Peyer's patch (tissue), 4 donors: Measurements from ENCODE around the gene LRRC45. TPM values are rescaled to one million over a fixed set of nuclear protein-coding genes. Genes with fewer than 3 reads are reported as not detected.
A peak's percentile ranks its signal among the peaks of the same experiment; 100 is the strongest.

Experiments
- DNase-seq, 3 donors: peaks; one replicate each; pipeline ENCODE4 v3.0.0-alpha.2; 2017 to 2019
- H3K27ac ChIP-seq, 4 donors: fragments of 200-600 bp; sonication (generic); one replicate each; pipeline ENCODE4 v1.5.1; 2016 to 2019
- H3K27me3 ChIP-seq, 2 donors: fragments of 200-600 bp; sonication (generic); one replicate each; pipeline ENCODE4 v1.5.1; 2019
- H3K36me3 ChIP-seq, 3 donors: fragments of 200-600 bp; sonication (generic); one replicate each; pipeline ENCODE4 v1.5.1; 2016 to 2019
- H3K4me1 ChIP-seq, 4 donors: fragments of 200-600 bp; sonication (generic); one replicate each; pipeline ENCODE4 v1.5.1; 2016 to 2019
- H3K4me3 ChIP-seq, 4 donors: fragments of 200-600 bp; sonication (generic); 1 replicate in 3 of 4; 2 replicates in 1 of 4; pipeline ENCODE4 v1.5.1; 2016 to 2019; ENCODE audit warnings: mild to moderate bottlenecking in 1 of 4
- H3K9me3 ChIP-seq, 4 donors: fragments of 200-600 bp; sonication (generic); one replicate each; pipeline ENCODE4 v1.5.1; 2016 to 2019; ENCODE audit warnings: mild to moderate bottlenecking in 1 of 4
- POLR2A ChIP-seq, 2 donors: fragments of 450-650 bp; IDR thresholded peaks; one replicate each; pipeline ENCODE4 v1.5.1; 2017; ENCODE audit warnings: antibody characterized with exemption in 2 of 2, mild to moderate bottlenecking in 2 of 2, moderate library complexity in 2 of 2
- total RNA-seq, 4 donors: library from RNA; depleted of rRNA; stranded (reverse); fragments of >200 nt; gene quantifications; one replicate each; pipeline ENCODE4 v1.1.0, GENCODE V29; 2016
- TF ChIP-seq, protein P1 (sequence below), 6 experiments: fragments of 450-650 bp in 4 of 6; fragments of 200-600 bp in 2 of 6; sonication (generic) in 1 of 6; IDR thresholded peaks; one replicate each; pipeline ENCODE4 v1.5.1; 2017 to 2019; ENCODE audit warnings: antibody characterized with exemption in 6 of 6, mild to moderate bottlenecking in 3 of 6, moderate library complexity in 1 of 6

The LRRC45 gene
- total RNA-seq, result 10 to 100 TPM; 15.5 to 74.3 (median 23.1) TPM

DNA sequence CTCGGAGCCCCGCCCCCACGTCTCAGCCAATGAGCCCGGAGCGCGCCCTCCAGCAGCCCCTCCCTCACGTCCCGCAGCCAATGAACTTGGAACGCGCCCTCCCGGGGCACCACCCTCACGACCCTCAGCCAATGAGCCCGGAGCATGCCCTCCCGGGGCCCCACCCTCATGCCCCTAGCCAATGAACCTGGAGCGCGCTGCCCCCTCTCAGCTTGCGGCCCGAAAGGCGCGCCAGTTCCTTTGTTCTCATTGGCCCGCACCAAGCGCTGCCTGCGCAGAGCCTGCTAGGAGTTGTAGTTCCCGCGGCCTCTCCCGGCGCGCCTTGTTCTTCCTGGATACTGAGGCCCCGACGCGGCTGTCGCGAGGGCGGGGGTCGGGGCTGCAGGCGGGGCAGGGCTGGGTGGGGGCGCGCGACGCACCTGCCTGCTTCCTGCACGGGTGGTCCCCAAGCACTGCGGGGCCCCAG, at the start of gene LRRC45:
Gene LRRC45, plus strand, starts transcription at position 325 of the 466 bp plus-strand sequence. CDS start 339 bp downstream, outside the sequence.
- Histone ChIP-seq H3K4me3 (peak within 1 kb of the TSS; percentile 61 to 92 (median 87)), H3K36me3 (peaks cover 0 to 11% (median 0%) of the 10 kb centered on the region in 3 donors), H3K27me3 (no peaks in the 10 kb centered on the region), H3K4me1 (peaks cover 3 to 35% (median 19%) of the 10 kb centered on the region in 4 donors), H3K27ac (peak within 1 kb of the TSS; percentile 73 to 80 (median 77)), H3K9me3 (no peaks in the 10 kb centered on the region)
- TF ChIP-seq POLR2A (IDR thresholded peaks at IDR 0.05), result no peak
- TF ChIP-seq, protein P1, sequence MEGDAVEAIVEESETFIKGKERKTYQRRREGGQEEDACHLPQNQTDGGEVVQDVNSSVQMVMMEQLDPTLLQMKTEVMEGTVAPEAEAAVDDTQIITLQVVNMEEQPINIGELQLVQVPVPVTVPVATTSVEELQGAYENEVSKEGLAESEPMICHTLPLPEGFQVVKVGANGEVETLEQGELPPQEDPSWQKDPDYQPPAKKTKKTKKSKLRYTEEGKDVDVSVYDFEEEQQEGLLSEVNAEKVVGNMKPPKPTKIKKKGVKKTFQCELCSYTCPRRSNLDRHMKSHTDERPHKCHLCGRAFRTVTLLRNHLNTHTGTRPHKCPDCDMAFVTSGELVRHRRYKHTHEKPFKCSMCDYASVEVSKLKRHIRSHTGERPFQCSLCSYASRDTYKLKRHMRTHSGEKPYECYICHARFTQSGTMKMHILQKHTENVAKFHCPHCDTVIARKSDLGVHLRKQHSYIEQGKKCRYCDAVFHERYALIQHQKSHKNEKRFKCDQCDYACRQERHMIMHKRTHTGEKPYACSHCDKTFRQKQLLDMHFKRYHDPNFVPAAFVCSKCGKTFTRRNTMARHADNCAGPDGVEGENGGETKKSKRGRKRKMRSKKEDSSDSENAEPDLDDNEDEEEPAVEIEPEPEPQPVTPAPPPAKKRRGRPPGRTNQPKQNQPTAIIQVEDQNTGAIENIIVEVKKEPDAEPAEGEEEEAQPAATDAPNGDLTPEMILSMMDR (IDR thresholded peaks at IDR 0.05), result no peak
- DNase-seq, result peak; percentile 100

DNA sequence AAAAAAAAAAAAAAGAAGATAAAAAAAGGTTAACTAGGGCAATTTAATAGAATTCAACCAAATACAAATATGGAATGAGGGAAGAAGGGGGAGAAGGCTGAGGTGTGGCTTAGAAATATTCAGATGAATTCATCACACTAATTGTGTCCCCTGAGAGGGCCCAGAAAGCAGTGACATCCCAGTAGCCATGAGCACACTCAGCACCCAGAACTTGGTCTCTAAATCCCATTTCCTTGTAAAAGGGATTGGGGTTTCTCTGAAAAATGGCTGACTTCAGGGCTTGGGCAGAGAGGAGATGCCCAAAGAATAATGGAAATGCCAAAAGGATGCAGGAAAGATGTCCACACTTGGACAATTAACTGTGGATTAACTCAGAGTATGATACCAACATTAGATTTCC, 49.7 kb upstream of the LRRC45 start:
- Histone ChIP-seq H3K27ac (no peak overlapping the region), H3K9me3 (no peaks in the 10 kb centered on the region), H3K4me3 (no peak overlapping the region), H3K27me3 (no peaks in the 10 kb centered on the region), H3K36me3 (no peaks in the 10 kb centered on the region), H3K4me1 (peaks cover 1 to 10% (median 8%) of the 10 kb centered on the region in 4 donors)
- DNase-seq, result no peak
- TF ChIP-seq, protein P1 (IDR thresholded peaks at IDR 0.05), result no peak
- TF ChIP-seq POLR2A (IDR thresholded peaks at IDR 0.05), result no peak

DNA sequence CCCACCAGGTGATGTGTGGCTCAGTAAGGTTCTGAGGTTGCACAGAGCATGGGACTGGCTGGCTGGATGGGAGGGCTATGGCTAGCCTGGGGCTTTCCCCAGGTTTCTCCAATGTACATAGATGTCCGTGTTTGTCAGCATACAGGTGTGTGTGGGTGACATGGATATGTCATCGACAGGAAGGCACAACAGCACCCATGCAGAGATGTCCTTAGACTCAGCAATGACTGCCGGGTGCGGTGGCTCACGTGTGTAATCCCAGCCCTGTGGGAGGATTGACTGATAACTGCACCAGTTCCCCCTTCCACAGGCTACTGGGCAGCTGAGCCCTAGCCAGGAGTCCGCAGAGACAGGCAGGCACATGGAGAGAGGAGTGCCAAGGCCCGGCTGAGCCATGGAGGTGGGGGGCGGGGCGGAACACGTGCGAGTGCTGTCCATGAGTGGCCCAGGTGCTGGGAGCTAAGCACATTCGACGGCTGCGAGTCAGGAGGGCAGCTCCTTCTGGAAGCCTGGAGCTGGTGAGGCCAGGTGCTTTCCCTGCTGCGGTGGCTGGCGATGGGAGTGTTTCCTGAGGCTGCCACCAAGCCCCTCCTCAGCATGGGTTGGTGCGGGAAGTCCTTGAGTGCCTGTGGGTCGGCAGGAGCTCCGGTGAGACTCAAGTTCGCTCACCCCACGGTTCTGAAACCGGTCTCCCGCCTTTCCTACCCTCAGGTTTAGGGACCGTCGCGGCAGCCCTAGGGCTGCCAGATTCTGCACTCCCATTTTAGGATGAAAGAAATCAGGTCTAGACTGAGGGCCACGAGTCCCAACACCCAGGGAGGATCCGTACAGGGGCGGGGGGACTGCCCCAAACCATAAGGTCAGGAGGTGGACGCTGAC, 46.5 kb upstream of the LRRC45 start:
- DNase-seq, result peak; percentile 28 to 65 (median 58)
- Histone ChIP-seq H3K27me3 (no peaks in the 10 kb centered on the region), H3K27ac (peak overlapping the region; percentile 91 to 99 (median 96)), H3K9me3 (no peaks in the 10 kb centered on the region), H3K4me1 (peaks cover 0 to 18% (median 10%) of the 10 kb centered on the region in 4 donors), H3K36me3 (peaks cover 0 to 5% (median 0%) of the 10 kb centered on the region in 3 donors), H3K4me3 (peak overlapping the region; percentile 88 to 97 (median 96))
- TF ChIP-seq, protein P1 (IDR thresholded peaks at IDR 0.05), result no peak
- TF ChIP-seq POLR2A (IDR thresholded peaks at IDR 0.05), result no peak

DNA sequence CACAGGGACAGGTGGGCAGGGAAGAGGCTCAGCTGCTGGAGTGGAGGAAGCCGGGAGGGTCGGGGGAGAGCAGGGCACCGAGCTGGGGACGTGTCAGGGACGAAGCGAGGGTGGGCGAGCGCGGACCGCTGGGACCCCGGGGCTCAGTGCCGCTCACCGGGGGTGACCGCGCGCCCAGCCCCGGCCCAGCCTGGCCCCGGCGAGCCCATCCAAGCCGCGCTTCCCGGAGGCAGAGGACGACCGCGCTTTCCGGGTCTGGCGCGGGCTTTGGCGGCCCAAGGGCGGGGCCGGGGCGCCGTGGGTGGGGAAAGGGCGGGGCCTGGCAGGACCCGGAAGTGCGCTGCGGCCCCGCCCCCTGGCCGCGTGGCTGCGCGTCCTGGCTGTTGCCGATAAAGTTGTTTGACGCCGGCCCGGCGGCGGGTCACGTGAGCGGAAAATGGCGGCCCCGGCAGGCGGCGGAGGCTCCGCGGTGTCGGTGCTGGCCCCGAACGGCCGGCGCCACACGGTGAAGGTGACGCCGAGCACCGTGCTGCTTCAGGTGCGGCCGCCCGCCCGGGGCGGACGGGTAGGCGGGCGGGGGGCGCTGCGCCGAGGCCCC, 45.8 kb upstream of the LRRC45 start, which contains the start of gene ASPSCR1:
Gene ASPSCR1, plus strand, starts transcription at position 419 of the 598 bp plus-strand sequence. Its CDS starts 18 bp downstream, at position 437.
- Histone ChIP-seq H3K9me3 (no peaks in the 10 kb centered on the region), H3K27ac (peak within 1 kb of the TSS; percentile 91 to 99 (median 96)), H3K4me3 (peak within 1 kb of the TSS; percentile 88 to 97 (median 96)), H3K36me3 (peaks cover 0 to 5% (median 0%) of the 10 kb centered on the region in 3 donors), H3K27me3 (no peaks in the 10 kb centered on the region), H3K4me1 (peaks cover 0 to 18% (median 10%) of the 10 kb centered on the region in 4 donors)
- peak; percentile 87 to 96 (median 96) for DNase-seq
- peak; percentile 84 to 85 for TF ChIP-seq POLR2A (IDR thresholded peaks at IDR 0.05)
- TF ChIP-seq, protein P1 (IDR thresholded peaks at IDR 0.05), result peak in 3 of 6 experiments; percentile 2 to 21 (median 14)

DNA sequence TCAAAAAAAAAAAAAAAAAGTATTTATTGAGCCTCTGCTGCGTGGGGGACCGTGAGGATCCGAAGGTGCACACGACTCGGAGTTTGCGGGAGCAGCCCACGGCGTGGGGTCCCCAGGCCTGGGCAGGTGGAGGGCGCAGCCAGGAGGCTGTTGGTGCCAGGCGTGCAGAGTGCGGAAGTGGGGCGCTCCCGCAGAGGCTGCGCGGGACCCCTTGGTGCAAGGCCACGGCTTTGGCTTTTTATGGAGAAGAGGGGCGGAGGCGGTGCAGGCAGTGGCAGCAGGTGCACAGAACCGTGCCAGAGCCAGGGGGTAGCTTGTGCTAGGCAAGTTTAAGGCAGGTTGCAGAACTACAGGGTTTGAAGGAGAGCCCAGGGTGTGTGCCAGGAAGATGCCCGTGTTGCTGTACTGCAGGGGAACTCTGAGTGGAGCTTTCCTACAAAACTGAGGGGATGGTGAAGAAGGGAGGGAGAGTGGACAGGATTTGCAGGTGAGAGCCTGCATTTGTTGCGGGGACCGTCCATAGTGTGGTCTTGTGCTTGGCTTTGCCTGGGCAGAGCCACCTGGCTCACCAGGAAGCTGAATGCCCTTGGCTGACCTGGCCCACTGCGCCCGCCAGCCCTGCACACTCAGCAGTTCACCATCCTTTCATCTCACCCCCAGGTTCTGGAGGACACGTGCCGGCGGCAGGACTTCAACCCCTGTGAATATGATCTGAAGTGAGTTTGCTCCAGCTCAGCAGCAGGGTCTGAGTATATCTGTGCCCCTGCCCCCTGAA, 44.4 kb upstream of the LRRC45 start:
- H3K4me1 ChIP-seq, result peaks cover 0 to 18% (median 10%) of the 10 kb centered on the region in 4 donors
- peak in 1 of 2 donors; percentile 12 for TF ChIP-seq POLR2A (IDR thresholded peaks at IDR 0.05)
- TF ChIP-seq, protein P1 (IDR thresholded peaks at IDR 0.05), result no peak
- no peaks in the 10 kb centered on the region for H3K9me3 ChIP-seq
- H3K36me3 ChIP-seq, result peaks cover 0 to 9% (median 0%) of the 10 kb centered on the region in 3 donors
- no peaks in the 10 kb centered on the region for H3K27me3 ChIP-seq
- H3K4me3 ChIP-seq, result peak overlapping the region in 3 of 4 donors; percentile 94 to 97 (median 97)
- peak overlapping the region in 3 of 4 donors; percentile 10 to 27 (median 20) for H3K27ac ChIP-seq
- peak in 1 of 3 donors; percentile 69 for DNase-seq
